GM18861 (cell line): Measurements from ENCODE around the gene CDC20B.
"Not testable (repeated sequence)": the region's sequence is repeated elsewhere in the genome, so short reads cannot be mapped to it uniquely, and the experiment has no call there.

Experiments
- ATAC-seq: cut with Tn5 transposase; IDR thresholded peaks from one replicate; pipeline ENCODE4 v1.9.1; 2021; ENCODE audit not compliant: unreplicated experiment

The CDC20B gene

DNA sequence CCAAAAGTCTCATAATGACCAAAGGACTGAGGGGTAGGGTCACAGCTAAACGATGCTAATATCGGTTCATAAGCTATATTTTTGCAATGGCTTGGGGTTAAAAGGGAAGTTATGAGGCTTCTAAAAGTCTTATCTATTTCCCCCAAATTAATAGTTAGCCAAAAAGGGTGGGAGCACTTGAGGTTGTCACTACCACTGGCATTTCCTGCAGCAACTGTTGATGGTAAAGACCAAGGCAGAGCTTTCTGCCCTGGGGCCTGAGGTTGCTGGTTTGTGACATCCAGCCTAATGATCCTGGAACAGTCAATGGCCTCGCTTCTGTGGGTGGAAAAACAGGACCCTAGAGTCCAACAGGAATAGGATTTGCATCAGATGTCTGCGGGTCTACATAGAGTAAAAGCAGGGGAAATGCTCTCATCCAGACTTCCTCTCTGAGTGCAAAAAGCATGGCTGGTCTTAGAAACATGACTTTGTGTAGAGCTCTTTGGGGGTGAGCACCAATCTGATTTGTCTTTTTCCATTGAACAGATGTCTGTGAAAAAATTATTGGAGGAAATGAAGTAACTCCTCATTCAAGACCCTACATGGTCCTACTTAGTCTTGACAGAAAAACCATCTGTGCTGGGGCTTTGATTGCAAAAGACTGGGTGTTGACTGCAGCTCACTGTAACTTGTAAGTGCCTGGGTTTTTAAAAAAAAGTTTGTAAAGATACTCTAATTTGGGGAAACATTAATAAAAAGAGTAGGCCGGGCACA lies 67.9 kb downstream of the CDC20B start:
- no peak for ATAC-seq

DNA sequence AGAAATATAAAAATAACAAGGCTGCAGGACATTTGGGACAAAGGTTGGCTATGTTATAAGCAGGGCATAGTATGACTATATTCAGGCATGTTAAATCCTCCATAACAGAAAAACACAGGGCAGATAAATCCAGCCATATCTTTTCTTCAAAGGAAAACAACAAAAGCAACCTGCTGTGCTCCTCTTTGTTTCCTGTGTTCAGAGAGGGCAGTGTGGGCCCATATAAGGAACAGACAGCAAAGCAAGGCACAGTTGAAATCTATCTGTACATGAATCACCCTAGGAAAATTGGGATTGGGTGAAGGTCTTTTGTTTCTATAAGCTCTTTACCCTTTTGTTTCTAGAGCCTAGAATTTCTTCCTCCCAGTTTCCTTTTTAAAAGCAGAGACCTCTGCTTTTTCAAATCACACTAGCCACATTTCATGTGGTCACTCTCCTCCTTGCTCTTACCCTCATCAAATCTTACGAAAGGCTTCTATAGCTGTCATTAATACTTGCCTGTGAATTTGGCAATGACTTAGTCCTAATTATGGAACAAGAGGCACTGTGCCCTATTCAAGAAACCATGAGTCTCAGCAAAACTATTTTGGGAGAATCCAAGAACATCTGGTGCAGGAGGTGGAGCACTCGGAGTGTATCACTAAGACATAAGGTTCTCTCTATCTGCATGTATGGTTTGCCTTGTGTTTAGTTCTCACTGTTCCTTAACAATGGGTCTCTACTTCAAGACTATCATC lies 68.8 kb downstream of the CDC20B start:
- no peak for ATAC-seq

DNA sequence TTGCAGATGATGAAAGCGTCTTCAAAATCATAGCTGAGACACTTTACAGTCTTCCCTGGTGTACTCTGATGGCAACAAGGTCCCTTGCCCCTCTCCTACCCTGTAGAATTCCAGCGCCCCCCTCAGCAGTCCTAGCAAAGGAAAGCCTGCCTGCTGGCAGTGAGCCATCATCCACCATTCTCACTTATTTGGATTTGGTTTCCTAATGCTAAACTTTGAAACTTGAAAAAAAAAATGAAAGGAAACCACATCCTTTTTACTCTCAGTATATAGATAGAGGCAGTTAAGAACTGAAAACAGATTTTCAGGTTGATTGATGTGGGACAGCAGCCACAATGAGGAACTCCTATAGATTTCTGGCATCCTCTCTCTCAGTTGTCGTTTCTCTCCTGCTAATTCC lies 70.6 kb downstream of the CDC20B start, which contains the start of gene GZMA:
Gene GZMA (plus strand): TSS at position 299 of the 400 bp plus-strand sequence. CDS start 37 bp downstream, at position 336.
- no peak for ATAC-seq

DNA sequence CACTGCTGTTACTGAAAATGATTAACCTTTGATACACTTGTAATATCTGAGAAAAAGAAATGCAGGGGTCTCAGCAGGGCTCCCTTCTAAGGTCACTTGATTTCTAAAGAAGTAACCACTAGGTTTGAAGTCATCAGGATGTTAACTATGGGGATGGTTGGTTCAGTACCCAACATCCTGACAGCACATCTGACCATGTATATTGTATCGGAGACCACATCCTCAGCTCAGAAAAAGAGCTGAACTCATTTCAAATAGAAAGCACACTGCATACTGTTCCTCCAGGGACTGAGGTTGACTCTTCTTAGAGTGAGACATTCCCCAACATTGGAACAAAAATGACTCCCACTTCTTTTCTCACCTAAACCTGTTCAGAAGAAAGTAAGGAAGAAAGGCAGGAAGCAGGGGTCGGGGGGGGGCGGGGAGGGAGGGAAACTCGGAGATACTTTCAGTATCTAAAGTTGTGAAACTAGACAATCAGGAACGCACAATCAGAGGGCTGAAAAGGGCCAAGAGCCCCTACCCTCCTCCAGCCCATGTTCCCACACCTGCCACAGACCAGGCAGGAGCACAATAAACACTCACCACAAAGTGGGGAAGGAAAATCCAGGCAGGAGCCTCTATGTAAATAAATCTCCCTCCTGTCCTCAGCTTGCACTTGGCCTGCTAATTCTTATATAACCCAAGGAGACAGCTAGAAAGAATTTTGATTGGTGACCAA lies 71.3 kb downstream of the CDC20B start:
- no peak for ATAC-seq

DNA sequence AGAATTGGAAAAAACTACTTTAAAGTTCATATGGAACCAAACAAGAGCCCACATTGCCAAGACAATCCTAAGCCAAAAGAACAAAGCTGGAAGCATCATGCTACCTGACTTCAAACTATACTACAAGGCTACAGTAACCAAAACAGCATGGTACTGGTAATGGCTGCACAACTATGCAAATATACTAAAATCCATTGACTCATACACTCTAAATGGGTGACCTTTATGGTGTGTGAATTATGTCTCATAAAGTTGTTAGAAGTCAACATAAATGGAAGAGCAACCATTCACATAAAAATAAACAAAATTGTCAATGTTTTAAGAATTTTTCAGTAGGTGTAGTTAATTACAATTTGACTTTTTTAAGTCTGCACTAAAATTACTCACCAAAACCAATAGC lies 71.8 kb downstream of the CDC20B start:
- not testable (repeated sequence) for ATAC-seq

DNA sequence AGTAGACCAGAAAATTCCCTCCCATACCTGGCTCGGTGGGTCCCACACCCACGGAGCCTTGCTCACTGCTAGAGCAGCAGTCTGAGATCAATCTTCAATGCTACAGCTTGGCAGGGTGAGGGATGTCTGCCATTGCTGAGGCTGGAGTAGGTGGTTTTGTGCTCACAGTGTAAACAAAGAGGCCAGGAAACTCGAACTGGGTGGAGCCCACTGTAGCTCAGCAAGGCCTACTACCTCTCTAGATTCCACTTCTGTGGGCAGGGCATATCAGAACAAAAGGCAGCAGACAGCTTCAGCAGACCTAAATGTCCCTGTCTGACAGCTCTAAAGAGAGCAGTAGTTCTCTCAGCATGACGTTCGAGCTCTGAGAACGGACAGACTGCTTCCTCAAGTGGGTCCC lies 76.1 kb downstream of the CDC20B start:
- ATAC-seq: no peak

DNA sequence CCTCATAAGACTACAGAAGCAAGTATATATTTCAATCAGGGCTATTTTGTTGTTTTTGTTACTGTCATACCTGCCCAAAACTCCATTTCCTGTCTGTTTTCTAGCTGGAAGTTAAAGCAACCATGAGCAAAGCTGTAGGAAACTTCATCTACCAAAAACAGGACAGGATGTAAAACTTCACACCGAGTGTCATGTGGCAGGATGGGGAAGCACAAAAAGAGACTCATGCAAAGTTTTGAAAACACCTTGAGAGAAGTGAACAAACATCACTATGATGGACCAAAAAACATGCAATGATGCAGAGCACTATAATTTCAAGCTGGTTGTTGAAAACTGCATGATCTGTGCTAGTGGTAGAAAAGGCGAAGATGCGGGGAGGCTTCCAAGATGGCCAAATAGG lies 76.8 kb downstream of the CDC20B start:
- no peak for ATAC-seq

DNA sequence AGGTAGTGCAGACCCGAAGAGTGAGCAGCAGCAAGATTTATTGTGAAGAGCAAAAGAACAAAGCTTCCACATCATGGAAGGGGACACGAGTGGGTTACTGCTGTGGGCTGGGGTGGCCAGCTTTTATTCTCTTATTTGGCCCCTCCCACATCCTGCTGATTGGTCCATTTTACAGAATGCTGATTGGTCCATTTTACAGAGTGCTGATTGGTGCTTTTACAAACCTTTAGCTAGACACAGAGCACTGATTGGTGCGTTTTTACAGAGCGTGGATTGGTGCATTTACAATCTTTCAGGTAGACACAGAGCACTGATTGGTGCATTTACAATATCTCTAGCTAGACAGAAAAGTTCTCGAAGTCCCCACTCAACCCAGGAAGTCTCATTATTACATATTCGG lies 82.0 kb downstream of the CDC20B start:
- not testable (repeated sequence) for ATAC-seq

DNA sequence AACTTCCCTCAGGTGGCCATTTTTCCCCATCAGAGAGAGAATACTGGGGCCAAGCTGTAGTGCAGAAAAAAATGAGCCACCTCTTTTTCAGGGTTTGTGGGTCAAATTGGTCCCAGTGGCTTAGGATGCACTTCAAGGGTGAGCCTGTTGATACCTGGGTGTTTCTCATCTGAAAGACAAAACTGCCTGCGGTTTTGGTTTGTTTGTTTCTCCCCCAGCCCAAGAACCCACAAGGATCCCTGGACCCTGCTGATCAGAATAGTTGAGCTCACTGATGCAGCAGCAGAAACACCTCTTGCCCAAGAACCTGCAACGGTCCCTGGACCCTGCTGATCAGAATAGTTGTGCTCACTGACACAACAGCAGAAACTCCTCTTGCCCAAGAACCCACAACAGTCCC lies 83.7 kb downstream of the CDC20B start:
- ATAC-seq: not testable (repeated sequence)

DNA sequence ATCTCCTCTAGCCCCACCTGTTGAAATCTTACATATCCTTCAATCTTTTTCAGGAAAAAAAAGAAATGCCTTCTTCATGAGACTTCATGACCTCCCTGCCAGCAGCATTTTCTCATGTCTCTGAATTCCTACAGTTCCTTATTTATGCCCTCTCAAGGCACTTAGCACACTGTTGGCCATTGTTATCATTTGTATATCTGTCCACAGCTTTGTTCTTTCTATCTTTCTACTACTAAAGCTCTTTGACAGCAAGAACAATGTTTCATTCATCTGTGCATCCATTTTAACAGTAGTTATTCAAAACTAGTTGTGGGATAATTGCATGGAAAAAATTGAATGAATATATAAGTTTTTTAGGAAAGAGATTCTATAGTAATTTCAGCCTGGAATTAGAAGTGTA lies 91.4 kb downstream of the CDC20B start:
- no peak for ATAC-seq

DNA sequence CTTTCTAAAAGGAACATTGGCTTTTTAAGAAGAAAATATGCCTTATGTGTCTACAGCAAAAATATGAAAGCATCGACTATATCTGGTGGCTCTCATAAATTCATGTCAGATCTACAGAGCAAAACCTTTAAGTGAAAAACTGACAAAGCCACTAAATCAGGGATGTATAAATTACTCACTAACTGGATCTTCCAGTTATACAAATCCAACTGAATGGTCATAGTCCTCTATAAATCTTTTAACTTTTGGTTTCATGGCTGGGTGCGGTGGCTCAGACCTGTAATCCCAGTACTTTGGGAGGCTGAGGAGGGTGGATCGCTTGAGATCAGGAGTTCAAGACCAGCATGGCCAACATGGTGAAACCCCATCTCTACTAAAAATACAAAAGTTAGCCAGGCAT lies 99.8 kb downstream of the CDC20B start:
- ATAC-seq: no peak

DNA sequence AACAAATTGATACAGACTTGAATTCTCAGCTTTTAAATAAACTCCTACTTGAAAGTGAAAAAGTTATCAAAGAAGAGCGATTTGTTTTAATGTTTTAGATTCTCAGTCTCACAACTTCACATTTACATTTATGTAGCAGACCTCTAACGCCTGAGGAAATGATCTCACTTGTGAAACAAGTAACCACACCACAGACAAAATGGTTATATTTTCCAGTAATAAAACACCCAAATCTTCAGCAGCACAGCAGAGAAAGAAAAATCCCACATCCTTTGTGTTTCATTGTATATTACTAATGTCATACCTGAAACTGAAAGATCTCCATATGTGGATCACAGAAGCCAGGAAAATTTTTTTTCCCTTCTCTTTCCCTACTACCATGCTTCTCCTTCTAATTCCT lies 100.3 kb downstream of the CDC20B start:
- ATAC-seq: no peak

DNA sequence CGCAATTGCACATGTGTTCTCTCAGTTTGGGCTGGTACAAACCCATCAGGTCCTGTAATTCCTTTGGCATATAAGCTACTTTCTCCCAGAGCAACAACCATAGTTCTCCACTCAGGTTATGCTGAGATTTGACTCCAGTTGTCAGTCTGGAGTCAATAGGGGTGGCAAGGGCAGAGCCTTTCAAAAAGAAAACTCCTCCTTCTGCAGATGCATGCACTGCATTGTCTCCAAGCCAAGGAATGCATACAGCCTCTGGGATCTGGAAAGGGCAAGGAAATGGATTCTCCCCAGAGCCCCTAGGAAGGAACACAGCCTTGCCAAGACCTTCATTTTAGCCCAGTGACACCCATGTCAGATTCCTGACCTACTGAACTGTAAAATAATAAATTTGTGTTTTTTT lies 101.6 kb downstream of the CDC20B start:
- no peak for ATAC-seq

DNA sequence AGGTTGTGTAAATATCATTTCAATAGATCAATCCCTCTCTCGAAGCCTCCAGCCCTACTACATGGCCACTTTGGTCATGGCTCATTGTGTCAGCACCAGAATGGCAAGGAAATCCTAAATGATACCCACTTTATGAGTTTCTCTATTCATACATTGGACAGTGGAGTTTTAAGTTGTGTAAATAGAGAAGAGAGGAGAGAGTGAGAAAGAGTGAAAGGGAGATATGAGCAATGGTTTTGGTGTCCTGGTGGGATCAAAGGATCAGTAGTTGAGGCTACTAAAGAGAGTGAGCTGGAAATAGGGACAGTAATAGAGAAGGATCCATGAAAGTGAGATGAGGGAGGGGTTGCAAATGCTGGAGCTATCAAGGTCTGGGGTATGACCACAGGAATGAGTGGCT lies 102.0 kb downstream of the CDC20B start:
- no peak for ATAC-seq

DNA sequence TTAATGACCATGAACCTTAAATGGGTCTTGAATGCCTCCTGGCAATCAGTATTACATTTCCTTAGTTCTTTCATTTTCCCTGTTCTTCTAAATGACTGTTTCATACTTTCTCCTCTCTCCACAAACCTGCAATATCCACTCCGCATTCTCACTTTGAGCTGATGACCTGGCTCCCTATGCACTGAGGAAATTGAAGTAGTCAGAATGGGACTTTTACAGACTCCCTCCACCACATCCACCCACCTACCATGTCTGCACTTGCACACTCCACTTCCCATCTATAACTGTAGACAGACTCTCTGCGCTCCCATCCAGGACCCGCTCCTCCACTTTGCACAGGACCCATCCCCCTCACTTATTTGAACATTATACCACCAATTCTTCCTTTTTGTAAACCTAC lies 106.7 kb downstream of the CDC20B start:
- ATAC-seq: no peak

DNA sequence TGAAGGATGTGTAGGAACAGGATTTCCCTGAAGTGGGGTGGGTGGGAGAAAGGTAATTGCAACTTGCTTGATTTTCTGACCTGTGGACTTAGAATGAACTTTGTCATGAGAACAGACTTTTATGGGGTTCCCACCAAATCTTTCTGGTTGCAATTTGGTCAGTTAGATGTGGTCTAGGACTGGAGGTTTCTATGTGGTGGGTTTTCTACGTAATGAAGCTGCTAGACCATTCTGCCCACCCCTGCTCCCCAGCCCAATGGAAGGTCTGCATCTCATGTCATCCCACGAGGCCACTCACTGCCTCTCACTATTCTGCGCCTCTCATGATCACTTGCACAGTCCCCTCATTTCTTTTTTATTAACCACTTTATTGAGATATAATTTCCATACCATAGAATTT lies 108.5 kb downstream of the CDC20B start:
- no peak for ATAC-seq

DNA sequence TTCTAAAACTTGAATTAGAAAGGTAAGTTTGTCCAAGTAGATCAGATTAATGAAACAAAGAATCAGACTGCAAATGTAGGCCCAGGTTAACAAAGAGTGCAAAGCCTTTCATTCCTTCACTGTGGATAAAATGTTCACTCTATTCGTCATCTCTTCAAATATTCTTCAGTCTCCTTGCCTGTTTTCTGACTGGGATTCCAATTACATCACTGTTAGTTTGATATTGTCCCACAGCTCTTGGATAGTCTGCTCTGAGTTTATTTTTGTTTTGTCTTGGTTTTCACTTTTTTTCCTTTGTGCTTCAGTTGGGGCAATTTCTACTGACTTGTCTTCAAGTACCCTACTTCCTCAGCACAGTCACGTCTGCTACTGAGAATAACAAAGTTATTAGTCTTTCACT lies 109.1 kb downstream of the CDC20B start:
- no peak for ATAC-seq

DNA sequence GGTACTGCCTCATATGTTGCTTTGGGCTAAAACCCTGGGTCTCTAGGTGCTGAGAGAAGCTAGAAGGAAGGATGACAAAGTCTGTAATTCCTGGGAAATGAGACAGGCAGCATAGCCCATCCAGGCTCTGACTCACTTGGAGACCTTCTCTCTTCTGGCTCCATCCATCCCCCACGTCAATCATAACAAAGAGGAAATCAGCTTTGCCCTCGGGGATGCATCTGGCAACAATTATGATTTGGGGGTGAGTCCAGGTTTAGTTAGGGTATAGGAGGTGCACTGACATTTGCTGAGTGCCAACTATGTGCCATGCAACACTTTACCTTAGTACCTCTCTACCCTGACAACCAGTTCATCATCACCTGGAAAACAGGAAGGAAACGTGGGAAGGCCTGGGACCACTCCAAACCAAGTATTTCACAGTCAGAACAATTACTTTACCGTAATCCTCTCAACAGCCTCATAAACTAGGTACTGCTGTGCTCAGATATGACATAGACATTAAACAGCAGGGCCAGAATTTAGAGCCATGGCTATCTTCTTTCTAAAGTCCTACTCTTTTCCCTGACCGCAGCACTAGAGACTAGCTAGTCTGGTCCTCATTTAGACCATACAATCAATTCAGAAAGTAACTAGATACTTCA lies 109.6 kb downstream of the CDC20B start:
- no peak for ATAC-seq
